Endodermal cell (in vitro differentiated cells): ENCODE measurements around the gene CTSC. TPM values are rescaled to one million over a fixed set of nuclear protein-coding genes. Genes with fewer than 3 reads are reported as not detected.

ENCODE experiments used
- DNase-seq: peaks from one replicate; pipeline ENCODE4 v3.0.0-alpha.2; 2017
- H3K27ac ChIP-seq: 2 replicates; pipeline ENCODE4 v1.5.1; 2013; ENCODE audit warnings: mild to moderate bottlenecking, low read depth, low read length, moderate library complexity
- H3K27me3 ChIP-seq: 2 replicates; pipeline ENCODE4 v1.6.1; 2013; ENCODE audit warnings: mild to moderate bottlenecking, low read length, moderate library complexity; ENCODE audit not compliant: insufficient read depth, control insufficient read depth, poor library complexity, severe bottlenecking
- H3K36me3 ChIP-seq: 2 replicates; pipeline ENCODE4 v1.7.0; 2013; ENCODE audit warnings: mild to moderate bottlenecking, low read length, moderate library complexity; ENCODE audit not compliant: control insufficient read depth, insufficient read depth
- H3K4me1 ChIP-seq: one replicate; pipeline ENCODE4 v1.7.0; 2013; ENCODE audit warnings: low read length; ENCODE audit not compliant: control insufficient read depth, insufficient read depth
- H3K4me3 ChIP-seq: 2 replicates; pipeline ENCODE4 v1.5.1; 2013; ENCODE audit warnings: mild to moderate bottlenecking, low read length, moderate library complexity
- H3K9ac ChIP-seq: 2 replicates; pipeline ENCODE4 v1.6.1; 2013; ENCODE audit warnings: mild to moderate bottlenecking, low read length, moderate library complexity; ENCODE audit not compliant: poor library complexity, severe bottlenecking; ENCODE audit errors: extremely low read depth
- H3K9me3 ChIP-seq: 2 replicates; pipeline ENCODE4 v1.6.1; 2013; ENCODE audit warnings: mild to moderate bottlenecking, low read length, moderate library complexity; ENCODE audit not compliant: control insufficient read depth
- H3K27ac Mint-ChIP-seq: 2 replicates; pipeline ENCODE4 v1.8.0; 2020; ENCODE audit warnings: mixed read lengths
- H3K27me3 Mint-ChIP-seq: 2 replicates; pipeline ENCODE4 v1.8.0; 2021; ENCODE audit warnings: mild to moderate bottlenecking, mixed read lengths; ENCODE audit not compliant: insufficient read depth
- H3K36me3 Mint-ChIP-seq: 2 replicates; pipeline ENCODE4 v1.8.0; 2020; ENCODE audit warnings: low read depth, mixed read lengths
- H3K4me1 Mint-ChIP-seq: 2 replicates; pipeline ENCODE4 v1.8.0; 2020; ENCODE audit warnings: mixed read lengths
- H3K4me3 Mint-ChIP-seq: 2 replicates; pipeline ENCODE4 v1.8.0; 2020; ENCODE audit warnings: mild to moderate bottlenecking, moderate library complexity, mixed read lengths
- H3K9me3 Mint-ChIP-seq: 2 replicates; pipeline ENCODE4 v1.8.0; 2020; ENCODE audit warnings: mild to moderate bottlenecking, mixed read lengths
- CTCF ChIP-seq: fragments of 200-600 bp; sonication (generic); conservative IDR thresholded peaks from 2 replicates; pipeline ENCODE4 v1.5.0; 2021; ENCODE audit warnings: antibody characterized with exemption, mild to moderate bottlenecking
- WGBS, 2 experiments: methylation state at CpG; one replicate each; pipeline versions ENCODE4 v1.1.5 to v1.1.7; 2013; ENCODE audit warnings: missing lambda C conversion rate in 2 of 2, mixed read lengths in 1 of 2; ENCODE audit not compliant: insufficient coverage in 1 of 2, insufficient read length in 1 of 2; 5-methylcytosine and 5-hydroxymethylcytosine counted together
- total RNA-seq, 2 donors: library from RNA; stranded (reverse); fragmentation: NEBNext Ultra II Directional in 1 of 2; extraction: Animal tissue kit (Norgen Biotek cat#: 25700) in 1 of 2; gene quantifications; 2 replicates in 1 of 2; 3 replicates in 1 of 2; pipeline ENCODE4 v1.2.1, GENCODE V29; 2021

CTSC gene
- total RNA-seq, 2 donors from 2014 or later, result 234 to 273 TPM

GRCh38 chr11:88259431-88259830 is 78.1 kb downstream of the CTSC start:
- H3K27ac ChIP-seq, result no peak overlapping the region
- H3K4me1 ChIP-seq, result no peaks in the 10 kb centered on the region
- H3K36me3 ChIP-seq, result peaks cover 7% of the 10 kb centered on the region
- no peak overlapping the region for H3K9ac ChIP-seq
- peaks cover 72% of the 10 kb centered on the region for H3K9me3 Mint-ChIP-seq
- H3K9me3 ChIP-seq, result peaks cover 30% of the 10 kb centered on the region
- H3K4me3 ChIP-seq, result no peak overlapping the region
- no peak overlapping the region for H3K27ac Mint-ChIP-seq
- TF ChIP-seq CTCF, result no peak
- no peaks in the 10 kb centered on the region for H3K27me3 ChIP-seq
- DNase-seq, result no peak
- no peaks in the 10 kb centered on the region for H3K4me1 Mint-ChIP-seq
- no peaks in the 10 kb centered on the region for H3K27me3 Mint-ChIP-seq
- H3K4me3 Mint-ChIP-seq, result no peak overlapping the region
- peaks cover 46% of the 10 kb centered on the region for H3K36me3 Mint-ChIP-seq

- no peak overlapping the region for H3K27ac Mint-ChIP-seq
- H3K9me3 Mint-ChIP-seq, result peaks cover 14% of the 10 kb centered on the region
- no peak for DNase-seq
- H3K4me3 Mint-ChIP-seq, result no peak overlapping the region
- Histone ChIP-seq H3K36me3 (no peaks in the 10 kb centered on the region), H3K9ac (no peak overlapping the region), H3K27me3 (no peaks in the 10 kb centered on the region), H3K4me1 (no peaks in the 10 kb centered on the region), H3K4me3 (no peak overlapping the region), H3K27ac (no peak overlapping the region), H3K9me3 (peaks cover 7% of the 10 kb centered on the region)
- H3K36me3 Mint-ChIP-seq, result no peaks in the 10 kb centered on the region
- peaks cover 4% of the 10 kb centered on the region for H3K4me1 Mint-ChIP-seq
- H3K27me3 Mint-ChIP-seq, result no peaks in the 10 kb centered on the region
- TF ChIP-seq CTCF, result no peak
Observed at GRCh38 chr11:88252208-88252607, 85.3 kb downstream of the CTSC start.

- H3K9me3 Mint-ChIP-seq, result peaks cover 5% of the 10 kb centered on the region
- H3K4me3 Mint-ChIP-seq, result no peak overlapping the region
- H3K27me3 ChIP-seq, result no peaks in the 10 kb centered on the region
- no peaks in the 10 kb centered on the region for H3K36me3 ChIP-seq
- DNase-seq, result no peak
- no peak for TF ChIP-seq CTCF
- H3K27me3 Mint-ChIP-seq, result no peaks in the 10 kb centered on the region
- no peaks in the 10 kb centered on the region for H3K4me1 ChIP-seq
- 91 to 100% methylated on average over 1 to 2 of the region's 3 CpGs for WGBS, 2 experiments
- peaks cover 4% of the 10 kb centered on the region for H3K4me1 Mint-ChIP-seq
- H3K4me3 ChIP-seq, result no peak overlapping the region
- no peak overlapping the region for H3K27ac ChIP-seq
- H3K9me3 ChIP-seq, result peaks cover 1% of the 10 kb centered on the region
- no peak overlapping the region for H3K9ac ChIP-seq
- H3K36me3 Mint-ChIP-seq, result no peaks in the 10 kb centered on the region
- H3K27ac Mint-ChIP-seq, result no peak overlapping the region
Observed at GRCh38 chr11:88250566-88251242, 86.8 kb downstream of the CTSC start.
